Cortex of kidney (tissue), 1 donor: ENCODE data around the gene MRAP.
"Not testable (repeated sequence)": the region's sequence is repeated elsewhere in the genome, so short reads cannot be mapped to it uniquely, and the experiment has no call there.

Experiments used
- DNase-seq: peaks from one replicate; lab custom pipeline; 2025; lab: John Stamatoyannopoulos, UW

Gene MRAP

GRCh38 chr21:32298658-32299081 is at the start of gene MRAP:
Gene MRAP (plus strand): TSS chr21:32298855. CDS start chr21:32298972, 117 bp downstream.
- no peak for DNase-seq

GRCh38 chr21:32249511-32250280 is 49.0 kb upstream of the MRAP start:
- no peak for DNase-seq

- DNase-seq: no peak
These were observed 46.5 kb upstream of the MRAP start for GRCh38 chr21:32252136-32252535.

- DNase-seq: no peak
These were observed 45.4 kb upstream of the MRAP start for GRCh38 chr21:32253215-32253641.

- DNase-seq: no peak
These were observed 42.4 kb upstream of the MRAP start for GRCh38 chr21:32256251-32256650.

- no peak for DNase-seq
These were observed 41.6 kb upstream of the MRAP start for GRCh38 chr21:32256873-32257620.

GRCh38 chr21:32257962-32258785 is 40.5 kb upstream of the MRAP start:
- no peak for DNase-seq

GRCh38 chr21:32258786-32259048 is 39.9 kb upstream of the MRAP start:
- DNase-seq: not testable (repeated sequence)

GRCh38 chr21:32260130-32260529 is 38.5 kb upstream of the MRAP start:
- DNase-seq: no peak

- no peak for DNase-seq
These were observed 36.7 kb upstream of the MRAP start for GRCh38 chr21:32261929-32262328.

- not testable (repeated sequence) for DNase-seq
These were observed 33.3 kb upstream of the MRAP start for GRCh38 chr21:32265321-32265720.

- DNase-seq: no peak
These were observed 27.9 kb upstream of the MRAP start for GRCh38 chr21:32270748-32271147.

GRCh38 chr21:32276671-32277070 is 22.0 kb upstream of the MRAP start:
- DNase-seq: no peak

- DNase-seq: no peak
These were observed 20.6 kb upstream of the MRAP start for GRCh38 chr21:32278103-32278502.

GRCh38 chr21:32278518-32279376 is 19.9 kb upstream of the MRAP start, which contains the start of gene MIS18A:
Gene MIS18A (minus strand): TSS chr21:32279049. CDS start chr21:32279014, 35 bp downstream.
- peak; percentile 93 for DNase-seq

- no peak for DNase-seq
These were observed 19.3 kb upstream of the MRAP start for GRCh38 chr21:32279377-32279680.

GRCh38 chr21:32281531-32281930 is 17.1 kb upstream of the MRAP start:
- DNase-seq: no peak

- DNase-seq: no peak
These were observed 15.7 kb upstream of the MRAP start for GRCh38 chr21:32282992-32283391.

- no peak for DNase-seq
These were observed 13.2 kb upstream of the MRAP start for GRCh38 chr21:32285476-32285875.

- no peak for DNase-seq
These were observed 1.2 kb upstream of the MRAP start for GRCh38 chr21:32297449-32297848.

GRCh38 chr21:32298148-32298559 is 501 bp upstream of the MRAP start:
- no peak for DNase-seq

- DNase-seq: no peak
These were observed 1.0 kb downstream of the MRAP start for GRCh38 chr21:32299695-32300094.
